Fibroblast of pulmonary artery (primary cell): ENCODE results near the gene HJURP.

Source experiments
- DNase-seq: peaks from one replicate; pipeline ENCODE4 v3.0.0-alpha.2; 2010; ENCODE audit warnings: low read depth
- H3K4me3 ChIP-seq: replicated peaks from 2 replicates; pipeline ENCODE4 v1.5.1; 2011; ENCODE audit warnings: low read depth, mild to moderate bottlenecking, control low read depth, low read length, moderate library complexity
- TF ChIP-seq, protein P1 (sequence below): IDR thresholded peaks from 2 replicates; pipeline ENCODE4 v1.5.1; 2011; ENCODE audit warnings: mild to moderate bottlenecking, control low read depth, low read length, inconsistent platforms; ENCODE audit errors: missing control alignments

The HJURP gene

DNA sequence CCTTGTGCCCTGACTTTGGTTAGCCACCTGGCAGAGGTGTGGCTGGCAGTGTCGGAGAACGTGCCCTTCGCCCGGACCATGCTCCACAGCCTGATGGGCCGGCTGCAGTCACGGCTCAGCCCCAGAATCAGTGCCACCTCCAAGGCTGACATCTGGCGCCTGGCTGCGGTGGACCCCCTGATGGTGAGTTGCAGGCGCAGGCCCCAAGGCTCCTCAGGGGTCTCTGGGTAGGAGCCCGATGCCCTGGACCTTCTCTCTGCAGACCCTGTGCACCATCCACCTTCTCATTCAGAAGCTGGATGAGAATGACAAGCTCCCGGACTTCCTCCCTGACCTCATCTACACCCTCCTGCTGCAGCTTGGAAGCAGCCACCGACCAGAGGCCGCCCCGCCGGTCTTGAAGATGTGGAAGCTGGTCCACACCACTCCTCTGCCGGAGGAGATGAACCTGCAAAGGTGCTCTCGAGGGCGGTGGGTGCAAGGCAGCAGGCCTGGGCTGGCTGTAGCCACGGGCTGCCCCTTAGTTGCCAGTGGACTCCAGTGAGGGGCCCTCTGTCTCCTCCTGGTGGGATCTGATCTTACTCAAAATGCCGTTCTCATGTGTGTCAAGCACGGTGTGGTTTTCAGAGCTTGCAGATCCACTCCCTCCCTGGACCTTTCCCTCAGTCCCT, 32.1 kb downstream of the HJURP start:
- no peak for DNase-seq
- H3K4me3 ChIP-seq: no peak overlapping the region
- TF ChIP-seq, protein P1, sequence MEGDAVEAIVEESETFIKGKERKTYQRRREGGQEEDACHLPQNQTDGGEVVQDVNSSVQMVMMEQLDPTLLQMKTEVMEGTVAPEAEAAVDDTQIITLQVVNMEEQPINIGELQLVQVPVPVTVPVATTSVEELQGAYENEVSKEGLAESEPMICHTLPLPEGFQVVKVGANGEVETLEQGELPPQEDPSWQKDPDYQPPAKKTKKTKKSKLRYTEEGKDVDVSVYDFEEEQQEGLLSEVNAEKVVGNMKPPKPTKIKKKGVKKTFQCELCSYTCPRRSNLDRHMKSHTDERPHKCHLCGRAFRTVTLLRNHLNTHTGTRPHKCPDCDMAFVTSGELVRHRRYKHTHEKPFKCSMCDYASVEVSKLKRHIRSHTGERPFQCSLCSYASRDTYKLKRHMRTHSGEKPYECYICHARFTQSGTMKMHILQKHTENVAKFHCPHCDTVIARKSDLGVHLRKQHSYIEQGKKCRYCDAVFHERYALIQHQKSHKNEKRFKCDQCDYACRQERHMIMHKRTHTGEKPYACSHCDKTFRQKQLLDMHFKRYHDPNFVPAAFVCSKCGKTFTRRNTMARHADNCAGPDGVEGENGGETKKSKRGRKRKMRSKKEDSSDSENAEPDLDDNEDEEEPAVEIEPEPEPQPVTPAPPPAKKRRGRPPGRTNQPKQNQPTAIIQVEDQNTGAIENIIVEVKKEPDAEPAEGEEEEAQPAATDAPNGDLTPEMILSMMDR: no peak

DNA sequence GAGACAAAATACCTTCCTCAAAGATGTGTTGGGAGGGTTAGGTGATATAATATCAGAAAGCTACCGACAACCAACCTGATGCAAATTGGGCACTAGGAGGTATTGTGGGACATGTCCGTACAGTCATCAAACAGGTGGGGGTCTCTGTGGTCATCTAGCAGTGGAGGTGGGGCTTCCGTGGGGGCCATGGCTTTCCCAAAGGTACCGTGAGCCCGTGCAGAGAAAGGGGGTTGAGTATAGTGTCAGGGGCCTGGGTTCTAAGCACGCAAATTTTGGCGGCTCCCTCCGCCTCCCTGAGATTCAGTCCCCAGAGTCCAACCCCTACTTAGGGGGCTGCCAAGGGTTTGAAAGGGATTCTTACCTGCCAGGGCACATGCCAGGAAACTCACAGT, 32.6 kb downstream of the HJURP start:
- TF ChIP-seq, protein P1: no peak
- DNase-seq: no peak
- H3K4me3 ChIP-seq: no peak overlapping the region

DNA sequence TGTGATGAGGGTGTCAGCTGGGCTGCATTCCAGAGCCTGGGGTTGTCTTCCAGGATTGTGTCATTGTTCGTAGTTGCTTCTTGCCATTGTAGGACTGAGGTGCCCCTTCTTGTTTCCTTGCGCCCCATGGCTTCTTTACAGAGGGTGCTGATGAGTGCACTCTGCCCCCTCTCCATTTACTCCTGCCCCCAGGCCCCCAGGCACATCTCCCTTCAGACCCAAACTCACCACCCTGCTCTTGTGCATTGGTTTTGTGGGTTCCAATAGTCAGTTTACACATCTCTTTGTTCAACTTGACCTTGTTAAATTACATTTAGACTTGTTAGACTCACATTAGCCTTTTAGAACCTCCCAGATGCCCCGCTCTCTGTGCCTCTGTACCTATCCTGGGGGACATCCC, 33.1 kb downstream of the HJURP start:
- TF ChIP-seq, protein P1: no peak
- H3K4me3 ChIP-seq: no peak overlapping the region
- no peak for DNase-seq

- TF ChIP-seq, protein P1: no peak
- no peak for DNase-seq
- H3K4me3 ChIP-seq: no peak overlapping the region
These were observed 33.6 kb downstream of the HJURP start for GRCh38 chr2:233820774-233821105.

GRCh38 chr2:233819884-233820773, 34.2 kb downstream of the HJURP start:
- TF ChIP-seq, protein P1: no peak
- H3K4me3 ChIP-seq: no peak overlapping the region
- no peak for DNase-seq

DNA sequence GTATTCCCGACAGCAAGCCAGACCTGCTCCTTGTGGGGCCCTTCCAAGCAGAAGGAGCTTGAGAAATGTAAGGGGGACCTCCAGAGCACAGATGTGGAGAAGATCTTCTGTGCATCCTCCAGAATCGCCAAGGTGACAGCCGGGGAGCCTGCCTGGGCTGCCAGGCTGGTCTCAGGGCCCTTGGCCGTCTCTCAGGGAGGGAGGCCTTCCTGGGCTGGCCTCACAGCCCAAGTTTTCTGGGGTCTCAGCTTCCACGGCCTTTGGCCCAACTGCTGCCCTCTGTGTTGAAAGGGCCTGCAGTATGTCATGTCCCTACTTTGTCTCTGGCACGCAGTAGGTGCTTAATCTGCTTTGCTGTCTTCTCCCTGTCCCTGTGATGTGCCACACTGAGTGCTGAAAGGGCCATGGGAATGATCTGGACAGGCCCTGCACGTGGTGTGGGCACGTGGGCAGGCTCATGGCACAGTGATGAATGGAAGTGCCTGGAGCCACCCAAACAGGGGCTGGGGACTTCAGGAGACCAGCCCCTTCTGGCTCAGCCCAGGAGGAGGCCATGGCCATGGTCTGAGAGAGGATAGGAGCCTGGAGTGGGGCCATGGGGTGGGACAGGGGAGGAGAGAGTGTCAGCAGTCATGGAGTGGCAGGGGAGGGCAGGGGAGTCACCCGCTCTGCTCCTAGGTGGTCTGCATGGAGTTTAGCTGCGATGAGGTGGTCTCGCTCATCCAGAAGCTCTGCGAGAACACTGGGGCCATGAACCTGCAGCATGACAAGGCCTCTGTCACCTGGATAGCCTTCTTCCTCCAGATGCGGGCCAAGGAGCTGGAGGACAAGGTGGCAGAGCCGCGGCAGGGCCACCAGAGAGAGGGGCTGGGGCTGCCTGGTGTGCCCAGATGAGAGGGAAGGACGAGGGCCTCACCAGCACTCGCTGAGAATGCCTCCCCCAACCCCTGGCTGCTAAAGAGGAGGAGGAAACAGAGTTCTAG, 35.4 kb downstream of the HJURP start:
- no peak overlapping the region for H3K4me3 ChIP-seq
- DNase-seq: no peak
- TF ChIP-seq, protein P1: no peak
